NB4 (cell line): ENCODE data around the gene TEP1.

Experiments
- MYC ChIP-seq: IDR thresholded peaks from 2 replicates; pipeline ENCODE4 v1.6.1; 2011; ENCODE audit warnings: low read depth, low read length
- POLR2A ChIP-seq: IDR thresholded peaks from 2 replicates; pipeline ENCODE4 v1.6.1; 2011; ENCODE audit warnings: mild to moderate bottlenecking; ENCODE audit not compliant: insufficient read length; ENCODE audit errors: extremely low read depth
- TF ChIP-seq, protein P1 (sequence below): IDR thresholded peaks from one replicate; pipeline ENCODE4 v1.5.1; 2012; ENCODE audit warnings: low read depth, low read length
- TF ChIP-seq, protein P2 (sequence below): IDR thresholded peaks from 2 replicates; pipeline ENCODE4 v1.6.1; 2011; ENCODE audit warnings: low read depth, low read length

DNA sequence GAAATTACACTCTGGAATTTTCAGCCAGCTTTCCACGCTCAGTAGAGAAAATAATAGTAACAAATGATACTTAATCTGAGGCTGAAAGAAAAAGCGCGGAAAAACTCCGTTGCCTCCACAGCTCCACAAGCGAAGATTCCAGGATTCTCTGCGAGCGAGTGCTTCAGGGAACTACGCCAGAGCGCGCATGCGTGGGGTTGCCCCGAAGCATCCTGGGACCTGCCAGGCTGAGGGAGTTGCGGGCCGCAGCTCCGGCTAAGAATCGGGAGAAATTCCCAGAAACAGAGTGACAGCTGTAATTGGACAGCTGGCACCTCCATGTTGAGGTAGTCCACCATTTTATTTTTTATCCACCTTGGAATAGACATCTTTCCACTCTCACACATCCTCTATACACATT is 95.6 kb downstream of the TEP1 start:
- TF ChIP-seq, protein P1, sequence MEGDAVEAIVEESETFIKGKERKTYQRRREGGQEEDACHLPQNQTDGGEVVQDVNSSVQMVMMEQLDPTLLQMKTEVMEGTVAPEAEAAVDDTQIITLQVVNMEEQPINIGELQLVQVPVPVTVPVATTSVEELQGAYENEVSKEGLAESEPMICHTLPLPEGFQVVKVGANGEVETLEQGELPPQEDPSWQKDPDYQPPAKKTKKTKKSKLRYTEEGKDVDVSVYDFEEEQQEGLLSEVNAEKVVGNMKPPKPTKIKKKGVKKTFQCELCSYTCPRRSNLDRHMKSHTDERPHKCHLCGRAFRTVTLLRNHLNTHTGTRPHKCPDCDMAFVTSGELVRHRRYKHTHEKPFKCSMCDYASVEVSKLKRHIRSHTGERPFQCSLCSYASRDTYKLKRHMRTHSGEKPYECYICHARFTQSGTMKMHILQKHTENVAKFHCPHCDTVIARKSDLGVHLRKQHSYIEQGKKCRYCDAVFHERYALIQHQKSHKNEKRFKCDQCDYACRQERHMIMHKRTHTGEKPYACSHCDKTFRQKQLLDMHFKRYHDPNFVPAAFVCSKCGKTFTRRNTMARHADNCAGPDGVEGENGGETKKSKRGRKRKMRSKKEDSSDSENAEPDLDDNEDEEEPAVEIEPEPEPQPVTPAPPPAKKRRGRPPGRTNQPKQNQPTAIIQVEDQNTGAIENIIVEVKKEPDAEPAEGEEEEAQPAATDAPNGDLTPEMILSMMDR, result no peak
- TF ChIP-seq MYC (no peak), POLR2A (no peak)
- TF ChIP-seq, protein P2, sequence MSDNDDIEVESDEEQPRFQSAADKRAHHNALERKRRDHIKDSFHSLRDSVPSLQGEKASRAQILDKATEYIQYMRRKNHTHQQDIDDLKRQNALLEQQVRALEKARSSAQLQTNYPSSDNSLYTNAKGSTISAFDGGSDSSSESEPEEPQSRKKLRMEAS, result no peak
